Esophagus muscularis mucosa (tissue), 4 donors: ENCODE data around the gene ARL17B. TPM values are rescaled to one million over a fixed set of nuclear protein-coding genes. Genes with fewer than 3 reads are reported as not detected.
A peak's percentile ranks its signal among the peaks of the same experiment; 100 is the strongest.
"Not testable (repeated sequence)": the region's sequence is repeated elsewhere in the genome, so short reads cannot be mapped to it uniquely, and the experiment has no call there.

Source experiments
- DNase-seq: peaks from one replicate; pipeline ENCODE4 v3.0.0-alpha.2; 2017; ENCODE audit errors: extremely low spot score
- H3K27ac ChIP-seq, 4 donors: fragments of 200-600 bp; sonication (generic); replicated peaks in 1 of 4; 1 replicate in 3 of 4; 2 replicates in 1 of 4; pipeline ENCODE4 v1.5.1; 2016 to 2019; ENCODE audit warnings: mild to moderate bottlenecking in 1 of 4
- H3K27me3 ChIP-seq, 4 donors: fragments of 200-600 bp; sonication (generic); one replicate each; pipeline versions ENCODE4 v1.5.1 to v1.6.0; 2016 to 2019
- H3K36me3 ChIP-seq, 4 donors: fragments of 200-600 bp; sonication (generic); one replicate each; pipeline ENCODE4 v1.5.1; 2016 to 2019
- H3K4me1 ChIP-seq, 4 donors: fragments of 200-600 bp; sonication (generic); one replicate each; pipeline ENCODE4 v1.5.1; 2016 to 2019
- H3K4me3 ChIP-seq, 4 donors: fragments of 200-600 bp; sonication (generic); 1 replicate in 2 of 4; 2 replicates in 2 of 4; pipeline ENCODE4 v1.5.1; 2016 to 2019; ENCODE audit warnings: mild to moderate bottlenecking in 4 of 4, moderate library complexity in 1 of 4
- H3K9me3 ChIP-seq, 4 donors: fragments of 200-600 bp; sonication (generic); 1 replicate in 3 of 4; 2 replicates in 1 of 4; pipeline ENCODE4 v1.5.1; 2016 to 2019
- CTCF ChIP-seq, 3 experiments: fragments of 200-600 bp in 2 of 3; fragments of 450-650 bp in 1 of 3; sonication (generic) in 2 of 3; IDR thresholded peaks; one replicate each; pipeline ENCODE4 v1.5.1; 2017 to 2019; ENCODE audit warnings: antibody characterized with exemption in 3 of 3, mild to moderate bottlenecking in 2 of 3, moderate library complexity in 1 of 3
- EP300 ChIP-seq: sonication (generic); formaldehyde crosslinking; IDR thresholded peaks from one replicate; pipeline ENCODE4 v1.6.1; 2017; ENCODE audit warnings: antibody characterized with exemption
- POLR2A ChIP-seq: fragments of 450-650 bp; IDR thresholded peaks from one replicate; pipeline ENCODE4 v1.6.1; 2017; ENCODE audit warnings: antibody characterized with exemption, moderate library complexity, mild to moderate bottlenecking, low read depth
- POLR2AphosphoS5 ChIP-seq, 2 donors: sonication (generic); formaldehyde crosslinking; IDR thresholded peaks; one replicate each; pipeline ENCODE4 v1.6.1; 2017; ENCODE audit warnings: antibody characterized with exemption in 2 of 2
- WGBS: methylation state at CpG from one replicate; pipeline ENCODE4 v1.1.5; 2018; 5-methylcytosine and 5-hydroxymethylcytosine counted together
- intact Hi-C: fragments of 100-400 bp; cut with DNase I; formaldehyde crosslinking; loops from one replicate; pipeline ENCODE4 v1.15.1; 2023
- total RNA-seq, 4 donors: library from RNA; depleted of rRNA; stranded (reverse); fragments of >200 nt; gene quantifications; one replicate each; pipeline versions ENCODE4 v1.1.0 to v1.2.1, GENCODE V29; 2016

The ARL17B gene
- total RNA-seq, 4 donors from 2014 or later: 6.9 to 19.4 (median 15.4) TPM

DNA sequence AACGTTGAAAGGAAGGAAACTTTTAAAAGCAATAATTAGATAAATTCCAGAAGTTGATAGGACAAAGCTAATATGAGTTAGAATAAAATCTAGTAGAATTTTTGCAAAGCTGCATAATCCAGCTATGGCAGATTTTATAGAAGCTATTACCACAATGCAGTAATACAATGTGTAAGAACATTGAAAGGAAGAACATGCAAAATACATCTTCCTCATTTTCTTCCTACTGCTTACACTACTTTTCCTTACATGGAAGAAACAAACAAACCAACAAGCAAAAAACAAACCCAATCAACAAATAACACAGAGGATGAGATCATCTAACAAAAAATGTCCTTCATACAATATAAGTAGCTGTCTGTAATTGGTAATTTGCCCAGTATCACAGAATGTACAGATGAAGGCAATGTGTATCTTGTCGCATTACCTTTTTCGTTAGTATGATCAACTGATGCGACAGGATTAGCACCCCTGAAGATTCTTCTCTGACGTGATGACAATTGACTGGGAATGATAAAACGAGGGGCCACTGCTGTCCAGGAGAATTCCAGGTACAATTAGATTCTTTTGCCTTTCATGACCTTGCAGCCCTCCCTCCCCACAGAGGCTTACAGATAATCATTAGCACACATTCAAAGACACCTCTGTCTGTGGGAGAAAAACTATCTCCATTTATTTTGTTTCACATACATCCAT, 87.9 kb downstream of the ARL17B start:
- DNase-seq: no peak
- 67% methylated on average over 6 of the region's 6 CpGs for WGBS

GRCh38 chr17:46270032-46270431, 91.5 kb downstream of the ARL17B start:
- H3K27ac ChIP-seq: no peak overlapping the region
- peaks cover 0 to 17% (median 15%) of the 10 kb centered on the region in 4 donors for H3K4me1 ChIP-seq
- DNase-seq: no peak
- no peaks in the 10 kb centered on the region for H3K27me3 ChIP-seq
- no peak overlapping the region for H3K4me3 ChIP-seq
- H3K9me3 ChIP-seq: no peaks in the 10 kb centered on the region
- TF ChIP-seq POLR2A (no peak), CTCF (IDR thresholded peaks at IDR 0.05) (no peak), EP300 (no peak), POLR2AphosphoS5 (IDR thresholded peaks at IDR 0.05) (no peak)
- H3K36me3 ChIP-seq: no peaks in the 10 kb centered on the region
- 76% methylated on average over 5 of the region's 5 CpGs for WGBS
- intact Hi-C loops: no loop called here

More for the DNA sequence above, 87.9 kb downstream of the ARL17B start:
- no peaks in the 10 kb centered on the region for H3K27me3 ChIP-seq
- H3K27ac ChIP-seq: no peak overlapping the region
- H3K4me1 ChIP-seq: no peaks in the 10 kb centered on the region
- TF ChIP-seq EP300: no peak
- TF ChIP-seq POLR2AphosphoS5 (IDR thresholded peaks at IDR 0.05): no peak
- no peak for TF ChIP-seq POLR2A
- no peak for TF ChIP-seq CTCF (IDR thresholded peaks at IDR 0.05)
- intact Hi-C loops: no loop called here
- H3K4me3 ChIP-seq: no peak overlapping the region
- no peaks in the 10 kb centered on the region for H3K36me3 ChIP-seq
- no peaks in the 10 kb centered on the region for H3K9me3 ChIP-seq

DNA sequence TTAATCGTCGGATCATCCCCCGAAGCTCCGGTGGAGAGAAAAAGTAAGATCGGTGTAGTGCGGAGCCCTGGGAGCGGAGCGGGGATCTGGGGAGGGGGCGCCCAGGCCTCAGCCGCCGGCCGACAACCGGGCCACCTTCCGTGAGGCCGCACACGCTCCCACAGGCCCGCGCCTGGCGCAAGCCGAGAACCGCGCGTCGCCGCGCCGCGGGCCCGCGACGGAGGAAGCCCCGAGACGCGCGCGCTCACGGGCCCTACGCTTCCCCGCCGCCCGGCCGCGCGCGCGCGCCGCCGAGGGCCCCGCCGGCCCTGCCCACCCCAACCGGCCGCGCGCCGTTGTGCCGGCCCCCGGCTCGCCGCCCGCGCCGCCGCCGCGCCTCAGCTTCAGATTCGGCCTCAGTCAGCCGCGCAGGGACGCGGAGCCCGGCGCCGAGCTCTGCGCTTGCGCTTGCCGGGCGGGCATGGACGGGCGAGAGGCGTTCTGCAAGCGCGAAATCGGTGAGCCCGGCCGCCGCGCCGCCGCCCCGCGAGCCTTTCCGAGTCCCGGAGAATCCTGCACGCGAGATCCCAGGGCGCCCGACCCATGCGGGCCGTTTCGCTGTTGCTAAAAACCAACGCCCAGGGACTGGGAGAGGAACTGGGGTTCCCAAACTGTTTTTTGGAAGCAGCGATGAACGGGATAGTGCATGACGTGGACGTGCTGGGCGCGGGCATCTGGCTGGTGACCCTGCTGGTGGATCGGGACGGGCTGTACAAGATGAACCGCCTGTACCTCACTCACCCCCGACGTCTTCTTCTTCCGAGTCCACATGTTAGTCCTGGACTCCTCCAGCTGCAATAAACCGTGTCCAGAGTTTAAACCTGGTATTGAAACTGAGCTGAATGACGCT, 94.7 kb downstream of the ARL17B start:
- Histone ChIP-seq H3K4me1 (peaks cover 0 to 17% (median 15%) of the 10 kb centered on the region in 4 donors), H3K36me3 (no peaks in the 10 kb centered on the region), H3K4me3 (peak overlapping the region; percentile 66 to 83 (median 72)), H3K9me3 (no peaks in the 10 kb centered on the region), H3K27ac (peak overlapping the region; percentile 86 to 95 (median 94)), H3K27me3 (no peaks in the 10 kb centered on the region)
- intact Hi-C loops: no loop called here
- peak; percentile 93 for DNase-seq
- peak in 1 of 3 experiments; percentile 2 for TF ChIP-seq CTCF (IDR thresholded peaks at IDR 0.05)
- peak; percentile 33 to 79 for TF ChIP-seq POLR2AphosphoS5 (IDR thresholded peaks at IDR 0.05)
- no peak for TF ChIP-seq POLR2A
- TF ChIP-seq EP300: no peak
- WGBS: under 1% methylated on average over 18 of the region's 116 CpGs

- H3K9me3 ChIP-seq, intact Hi-C loops, H3K36me3 ChIP-seq, H3K27me3 ChIP-seq, DNase-seq: not testable (repeated sequence)
- H3K4me3 ChIP-seq: peak overlapping the region; percentile 66 to 83 (median 72)
- H3K4me1 ChIP-seq: peaks cover 0 to 17% (median 15%) of the 10 kb centered on the region in 4 donors
- H3K27ac ChIP-seq: peak overlapping the region; percentile 86 to 95 (median 94)
- WGBS: 12% methylated on average over 21 of the region's 21 CpGs
These were observed 95.4 kb downstream of the ARL17B start for GRCh38 chr17:46266063-46266655.
